Activated gamma-delta T cell (primary cell): ENCODE measurements around the gene XBP1.
"Not testable (repeated sequence)": the region's sequence is repeated elsewhere in the genome, so short reads cannot be mapped to it uniquely, and the experiment has no call there.

Source experiments
- DNase-seq: peaks from one replicate; lab custom pipeline; 2025; lab: John Stamatoyannopoulos, UW

XBP1 gene

DNA sequence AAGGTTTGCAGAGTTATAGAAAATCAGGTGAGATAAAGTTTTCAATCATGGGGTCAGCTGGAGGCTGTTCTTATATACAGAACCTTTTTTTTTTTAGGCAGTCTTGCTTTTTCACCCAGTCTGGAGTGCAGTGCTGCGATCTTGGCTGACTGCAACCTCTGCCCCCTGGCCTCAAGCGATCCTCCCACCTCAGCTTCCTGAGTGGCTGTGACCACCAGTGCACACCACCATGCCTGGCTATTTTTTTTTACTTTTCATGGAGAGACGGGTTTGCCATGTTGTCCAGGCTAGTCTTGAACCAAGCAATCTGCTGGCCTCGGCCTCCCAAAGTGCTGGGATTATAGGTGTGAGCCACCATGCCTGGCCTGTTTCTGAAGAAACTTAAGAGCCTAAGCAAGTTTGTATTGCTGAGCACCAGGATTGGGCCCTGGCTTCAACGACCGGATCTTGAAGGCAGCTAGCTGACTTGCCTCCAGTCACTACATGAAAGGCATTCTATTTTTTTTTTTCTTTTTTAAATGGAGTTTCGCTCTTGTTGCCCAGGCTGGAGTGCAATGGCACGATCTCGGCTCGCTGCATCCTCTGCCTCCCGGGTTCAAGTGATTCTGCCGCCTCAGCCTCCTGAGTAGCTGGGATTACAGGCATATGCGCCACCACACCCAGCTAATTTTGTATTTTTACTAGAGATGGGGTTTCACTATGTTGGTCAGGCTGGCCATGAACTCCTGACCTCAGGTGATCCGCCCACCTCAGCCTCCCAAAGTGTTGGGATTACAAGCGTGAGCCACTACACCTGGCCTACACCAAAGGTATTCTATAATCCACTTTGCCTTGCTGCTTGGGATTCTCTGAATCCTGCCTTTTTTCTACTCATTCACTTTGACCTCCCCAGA lies 7.6 kb downstream of the XBP1 start:
- DNase-seq = no peak

GRCh38 chr22:28791841-28792490 lies 8.4 kb downstream of the XBP1 start:
- no peak for DNase-seq

DNA sequence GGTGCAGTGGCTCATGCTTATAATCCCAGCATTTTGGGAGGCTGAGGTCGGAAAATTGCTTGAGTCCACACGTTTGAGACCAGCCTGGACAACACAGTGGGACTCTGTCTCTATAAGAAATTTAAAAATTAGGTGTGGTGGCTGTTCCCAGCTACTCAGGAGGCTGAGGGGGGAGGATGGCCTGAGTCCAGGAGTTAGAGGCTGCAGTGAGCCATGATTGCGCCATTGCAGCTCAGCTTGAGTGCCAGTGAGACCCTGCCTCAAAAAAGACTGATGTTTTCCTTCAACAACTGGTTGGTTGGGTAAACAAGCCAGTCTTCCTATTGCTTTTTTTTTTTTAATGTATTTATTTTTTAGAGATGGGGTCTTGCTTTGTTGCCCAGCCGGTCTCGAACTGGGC lies 9.2 kb downstream of the XBP1 start:
- no peak for DNase-seq

- DNase-seq = no peak
Measured at GRCh38 chr22:28788601-28789000, 11.8 kb downstream of the XBP1 start.

- DNase-seq = no peak
Measured at GRCh38 chr22:28783786-28784671, 16.3 kb downstream of the XBP1 start.

- no peak for DNase-seq
Measured at GRCh38 chr22:28780296-28780695, 20.1 kb downstream of the XBP1 start.

DNA sequence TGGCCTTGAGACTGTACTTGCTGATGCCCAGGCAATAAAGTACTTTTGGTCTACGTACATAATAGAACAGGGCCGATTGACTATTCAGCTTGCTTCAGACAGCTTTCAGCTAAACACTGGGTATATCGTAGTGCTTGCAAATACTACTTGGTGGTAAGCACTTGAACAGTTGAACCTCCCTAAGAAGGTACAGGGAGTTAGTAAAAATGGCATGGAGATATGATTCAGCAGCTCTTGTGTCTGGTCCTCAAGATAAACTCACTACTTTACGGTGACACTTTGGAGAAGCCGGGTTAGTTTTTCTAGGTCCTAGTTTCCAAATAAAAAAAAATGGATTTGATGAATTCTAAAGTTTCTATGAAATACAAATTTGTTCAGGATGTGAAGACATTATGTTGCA lies 20.5 kb downstream of the XBP1 start:
- DNase-seq = no peak

- no peak for DNase-seq
Measured at GRCh38 chr22:28774378-28774777, 26.0 kb downstream of the XBP1 start.

DNA sequence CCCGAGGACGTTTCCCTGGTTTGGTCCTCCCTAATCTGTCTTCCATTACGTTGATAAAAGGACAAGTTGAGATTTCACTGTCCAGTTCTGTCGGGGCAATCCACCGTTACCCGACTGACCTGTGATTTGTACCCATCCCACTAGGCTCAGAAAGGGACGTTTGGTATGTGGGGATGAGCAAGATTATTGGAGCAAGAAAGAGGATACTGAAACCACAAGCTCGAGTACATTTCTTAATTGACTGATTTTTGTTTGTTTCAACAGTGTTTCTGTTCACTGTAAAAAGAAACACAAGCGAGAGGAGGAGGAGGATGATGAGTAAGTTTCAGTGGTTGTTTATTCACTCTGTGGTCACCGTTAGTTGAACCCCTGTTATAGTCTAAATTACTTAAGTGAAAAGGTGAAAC lies 26.9 kb downstream of the XBP1 start:
- DNase-seq = no peak

DNA sequence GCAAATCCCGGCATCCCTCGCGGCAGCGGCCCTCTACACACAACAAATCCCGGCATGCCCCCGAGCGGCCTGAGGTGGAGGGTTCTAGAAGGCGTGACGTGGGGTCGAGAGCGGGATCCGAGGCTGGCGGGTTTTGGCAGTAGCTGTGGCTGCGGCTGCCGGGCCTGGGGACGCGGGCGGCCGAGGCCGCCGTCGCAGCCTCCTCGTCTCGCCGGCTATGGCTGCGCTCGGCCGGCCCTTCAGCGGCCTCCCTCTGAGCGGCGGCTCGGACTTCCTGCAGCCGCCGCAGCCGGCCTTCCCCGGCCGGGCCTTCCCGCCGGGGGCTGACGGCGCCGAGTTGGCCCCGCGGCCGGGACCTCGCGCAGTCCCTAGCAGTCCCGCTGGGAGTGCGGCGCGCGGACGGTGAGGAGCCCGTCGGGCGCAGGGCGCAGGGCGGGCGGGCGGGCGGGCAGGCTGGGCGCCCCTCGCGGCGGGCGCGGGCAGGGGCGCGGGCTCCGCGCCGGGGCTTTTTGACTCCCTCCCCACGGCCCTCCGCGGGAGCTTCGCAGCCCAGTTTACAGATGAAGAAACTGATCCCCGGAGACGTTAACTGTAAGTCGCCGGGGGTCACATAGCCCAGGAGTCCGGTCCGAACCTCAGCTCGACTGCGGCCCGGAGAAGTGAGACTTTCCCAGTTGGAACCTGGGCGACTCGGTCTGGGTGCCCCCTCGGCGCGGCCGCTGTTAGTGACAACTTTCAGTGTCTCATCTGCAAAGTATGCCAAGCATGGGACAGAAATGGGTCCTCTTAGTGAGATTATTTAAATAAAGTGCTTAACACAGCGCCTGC lies 27.5 kb downstream of the XBP1 start, which contains the start of gene CCDC117:
Gene CCDC117, plus strand, starts transcription at position 63 of the 828 bp plus-strand sequence. Its CDS starts 155 bp downstream, at position 218.
- DNase-seq = peak; percentile 78

- DNase-seq = no peak
Measured at GRCh38 chr22:28771195-28771791, 29.1 kb downstream of the XBP1 start.

- DNase-seq = no peak
Measured at GRCh38 chr22:28769394-28770085, 30.8 kb downstream of the XBP1 start.

GRCh38 chr22:28768701-28769393 lies 31.5 kb downstream of the XBP1 start:
- no peak for DNase-seq

DNA sequence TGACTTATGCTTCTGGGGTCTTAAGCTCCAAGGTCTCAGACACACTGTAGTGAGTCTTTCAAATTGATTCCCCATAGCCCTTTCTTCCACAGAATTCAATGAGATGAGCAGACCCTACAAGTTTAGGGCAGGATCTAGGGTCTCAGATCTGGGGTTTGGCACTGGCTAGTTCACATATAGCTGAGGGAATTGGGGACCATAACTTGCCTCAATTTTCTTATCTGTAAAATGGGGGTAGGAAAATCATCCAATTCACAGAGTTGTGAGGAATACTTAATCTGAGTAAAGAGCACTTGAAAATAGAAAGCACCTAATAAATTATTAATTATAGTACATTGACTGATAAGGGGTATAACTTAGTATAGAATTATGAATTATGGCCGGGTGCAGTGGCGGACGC lies 33.7 kb downstream of the XBP1 start:
- DNase-seq = no peak

DNA sequence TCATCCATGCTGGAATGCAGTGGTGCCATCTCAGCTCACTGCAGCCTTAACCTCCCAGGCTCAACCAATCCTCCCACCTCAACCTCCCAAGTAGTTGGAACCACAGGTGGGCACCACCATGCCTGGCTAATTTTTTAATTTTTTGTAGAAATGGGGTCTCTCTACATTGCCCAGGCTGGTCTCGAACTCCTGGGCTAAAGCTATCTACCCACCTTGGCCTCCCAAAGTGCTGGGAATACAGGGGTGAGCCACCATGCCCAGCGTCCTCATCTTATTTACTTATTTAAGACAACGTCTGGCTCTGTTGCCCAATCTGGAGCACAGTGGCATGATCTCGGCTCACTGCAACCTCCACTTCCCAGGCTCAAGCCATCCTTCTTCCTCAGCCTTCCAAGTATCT lies 38.4 kb downstream of the XBP1 start:
- DNase-seq = not testable (repeated sequence)

DNA sequence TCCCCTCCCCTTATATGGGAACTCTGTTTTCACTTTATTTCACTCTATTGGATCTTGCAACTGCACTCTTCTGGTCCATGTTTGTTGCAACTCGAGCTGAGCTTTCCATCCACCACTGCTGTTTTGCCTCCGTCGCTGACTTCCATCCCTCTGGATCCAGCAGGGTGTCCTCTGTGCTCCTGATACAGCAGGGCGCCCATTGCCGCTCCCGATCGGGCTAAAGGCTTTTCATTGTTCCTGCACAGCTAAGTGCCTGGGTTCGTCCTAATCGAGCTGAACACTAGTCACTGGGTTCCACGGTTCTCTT lies 39.0 kb downstream of the XBP1 start:
- DNase-seq = no peak

- DNase-seq = no peak
Measured at GRCh38 chr22:28759861-28760560, 40.4 kb downstream of the XBP1 start.

DNA sequence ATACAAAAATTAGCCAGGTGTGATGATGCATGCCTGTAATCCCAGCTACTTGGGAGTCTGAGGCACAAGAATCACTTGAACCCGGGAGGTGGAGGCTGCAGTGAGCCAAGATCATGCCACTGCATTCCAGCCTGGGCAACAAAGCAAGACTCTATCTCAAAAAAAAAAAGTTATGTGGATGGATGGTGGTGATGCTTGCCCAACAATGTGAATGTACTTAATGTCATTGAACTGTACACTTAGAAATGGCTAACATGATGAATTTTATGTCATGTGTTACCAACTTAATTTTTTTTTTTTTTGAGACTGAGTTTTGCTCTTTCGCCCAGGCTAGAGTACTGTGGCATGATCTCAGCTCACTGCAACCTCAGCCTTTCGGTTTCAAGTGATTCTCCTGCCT lies 45.9 kb downstream of the XBP1 start:
- DNase-seq = not testable (repeated sequence)

GRCh38 chr22:28750471-28750881 lies 49.9 kb downstream of the XBP1 start:
- no peak for DNase-seq
